Activated T-helper 2 cell treated with anti-CD3 and anti-CD28 coated beads, Interferon-gamma antibody, Interleukin-2, Interleukin-4, amounts not matched to agents 10 μg/mL and 5 μg/mL and 100 μg/mL, durations not matched to agents 14 hours and 24 hours and 36 hours (primary cell): ENCODE data around the gene OMA1. TPM values are rescaled to one million over a fixed set of nuclear protein-coding genes. Genes with fewer than 3 reads are reported as not detected.
"Not testable (repeated sequence)": the region's sequence is repeated elsewhere in the genome, so short reads cannot be mapped to it uniquely, and the experiment has no call there.

Experiments
- DNase-seq: peaks from one replicate; pipeline ENCODE4 v3.0.0; 2021; ENCODE audit warnings: low spot score
- H3K27ac Mint-ChIP-seq: one replicate; pipeline ENCODE4 v1.8.0; 2021; ENCODE audit warnings: mixed read lengths
- H3K27me3 Mint-ChIP-seq: one replicate; pipeline ENCODE4 v1.8.0; 2021; ENCODE audit warnings: low read depth, mixed read lengths
- H3K36me3 Mint-ChIP-seq: one replicate; pipeline ENCODE4 v1.8.0; 2021; ENCODE audit warnings: low read depth, mixed read lengths
- H3K4me1 Mint-ChIP-seq: one replicate; pipeline ENCODE4 v1.8.0; 2021; ENCODE audit warnings: low read depth, mixed read lengths
- H3K4me3 Mint-ChIP-seq: one replicate; pipeline ENCODE4 v1.8.0; 2021; ENCODE audit warnings: low read depth, mild to moderate bottlenecking, moderate library complexity, mixed read lengths
- H3K9me3 Mint-ChIP-seq: one replicate; pipeline ENCODE4 v1.8.0; 2021; ENCODE audit warnings: mixed read lengths
- intact Hi-C: fragments of 100-400 bp; cut with micrococcal nuclease; formaldehyde crosslinking; loops from one replicate; pipeline ENCODE4 v1.15.1; 2023
- total RNA-seq: library from RNA; stranded (reverse); gene quantifications from 2 replicates; pipeline ENCODE4 v1.2.3, GENCODE V29; 2022

Gene OMA1
- total RNA-seq, 1 donor from 2014 or later = 10.2 TPM

- peak; percentile 65 for DNase-seq
- intact Hi-C loops = loop anchor here (1.0 to 2.0 kb wide), 6 partner anchors 22 to 1715 kb away; no protein-coding TSS in a partner anchor
- Mint-ChIP-seq H3K4me1 (peaks cover 21% of the 10 kb centered on the region), H3K27me3 (peaks cover 17% of the 10 kb centered on the region), H3K4me3 (peak overlapping the region; percentile 89), H3K27ac (peak overlapping the region; percentile 90), H3K9me3 (no peaks in the 10 kb centered on the region), H3K36me3 (no peaks in the 10 kb centered on the region)
Observed at GRCh38 chr1:58545591-58546519, 671 bp downstream of the OMA1 start.

GRCh38 chr1:58543260-58543659 lies 3.3 kb downstream of the OMA1 start:
- no peaks in the 10 kb centered on the region for H3K27me3 Mint-ChIP-seq
- no peak for DNase-seq
- intact Hi-C loops = no loop called here
- H3K4me1 Mint-ChIP-seq = peaks cover 21% of the 10 kb centered on the region
- no peaks in the 10 kb centered on the region for H3K9me3 Mint-ChIP-seq
- H3K36me3 Mint-ChIP-seq = no peaks in the 10 kb centered on the region
- H3K27ac Mint-ChIP-seq = peak overlapping the region; percentile 8
- no peak overlapping the region for H3K4me3 Mint-ChIP-seq

GRCh38 chr1:58539553-58539952 lies 7.0 kb downstream of the OMA1 start:
- Mint-ChIP-seq H3K27me3 (no peaks in the 10 kb centered on the region), H3K36me3 (no peaks in the 10 kb centered on the region), H3K27ac (no peak overlapping the region), H3K9me3 (no peaks in the 10 kb centered on the region), H3K4me3 (no peak overlapping the region), H3K4me1 (peaks cover 6% of the 10 kb centered on the region)
- DNase-seq = no peak
- intact Hi-C loops = no loop called here

GRCh38 chr1:58538821-58539220 lies 7.7 kb downstream of the OMA1 start:
- intact Hi-C loops = no loop called here
- H3K27me3 Mint-ChIP-seq = no peaks in the 10 kb centered on the region
- no peaks in the 10 kb centered on the region for H3K36me3 Mint-ChIP-seq
- no peak overlapping the region for H3K4me3 Mint-ChIP-seq
- no peak overlapping the region for H3K27ac Mint-ChIP-seq
- no peaks in the 10 kb centered on the region for H3K9me3 Mint-ChIP-seq
- H3K4me1 Mint-ChIP-seq = peaks cover 6% of the 10 kb centered on the region
- DNase-seq = no peak

GRCh38 chr1:58531842-58532241 lies 14.7 kb downstream of the OMA1 start:
- H3K4me3 Mint-ChIP-seq, H3K9me3 Mint-ChIP-seq, H3K27me3 Mint-ChIP-seq, H3K27ac Mint-ChIP-seq, H3K36me3 Mint-ChIP-seq, H3K4me1 Mint-ChIP-seq, intact Hi-C loops, DNase-seq: not testable (repeated sequence)

- H3K4me1 Mint-ChIP-seq = peaks cover 15% of the 10 kb centered on the region
- DNase-seq = no peak
- H3K9me3 Mint-ChIP-seq = no peaks in the 10 kb centered on the region
- H3K36me3 Mint-ChIP-seq = peaks cover 5% of the 10 kb centered on the region
- no peak overlapping the region for H3K4me3 Mint-ChIP-seq
- H3K27me3 Mint-ChIP-seq = no peaks in the 10 kb centered on the region
- intact Hi-C loops = no loop called here
- no peak overlapping the region for H3K27ac Mint-ChIP-seq
Observed at GRCh38 chr1:58529284-58529683, 17.2 kb downstream of the OMA1 start.

GRCh38 chr1:58528518-58528917 lies 18.0 kb downstream of the OMA1 start:
- no peak overlapping the region for H3K27ac Mint-ChIP-seq

GRCh38 chr1:58524353-58524945 lies 22.1 kb downstream of the OMA1 start:
- Mint-ChIP-seq H3K27ac (no peak overlapping the region), H3K4me1 (peaks cover 19% of the 10 kb centered on the region), H3K36me3 (peaks cover 33% of the 10 kb centered on the region), H3K27me3 (no peaks in the 10 kb centered on the region), H3K9me3 (no peaks in the 10 kb centered on the region), H3K4me3 (no peak overlapping the region)
- no peak for DNase-seq
- intact Hi-C loops = loop anchor here (1.0 kb wide), 1 partner anchor 22 kb away; the partner anchor contains the start of gene OMA1

More at GRCh38 chr1:58528518-58528917, 18.0 kb downstream of the OMA1 start:
- H3K27me3 Mint-ChIP-seq = no peaks in the 10 kb centered on the region
- peaks cover 9% of the 10 kb centered on the region for H3K36me3 Mint-ChIP-seq
- no peaks in the 10 kb centered on the region for H3K9me3 Mint-ChIP-seq
- intact Hi-C loops = no loop called here
- no peak for DNase-seq
- peaks cover 18% of the 10 kb centered on the region for H3K4me1 Mint-ChIP-seq
- H3K4me3 Mint-ChIP-seq = no peak overlapping the region

GRCh38 chr1:58515794-58516401 lies 30.6 kb downstream of the OMA1 start:
- Mint-ChIP-seq H3K4me3 (no peak overlapping the region), H3K27me3 (no peaks in the 10 kb centered on the region), H3K36me3 (peaks cover 22% of the 10 kb centered on the region), H3K27ac (no peak overlapping the region), H3K4me1 (peaks cover 14% of the 10 kb centered on the region), H3K9me3 (peaks cover 6% of the 10 kb centered on the region)
- DNase-seq = no peak
- intact Hi-C loops = loop anchor here (1.0 to 5.0 kb wide), 3 partner anchors 30 to 1241 kb away; partner anchors contain the start of gene OMA1

GRCh38 chr1:58513956-58514355 lies 32.6 kb downstream of the OMA1 start:
- intact Hi-C loops = no loop called here
- Mint-ChIP-seq H3K36me3 (peaks cover 20% of the 10 kb centered on the region), H3K4me3 (no peak overlapping the region), H3K27ac (no peak overlapping the region), H3K27me3 (no peaks in the 10 kb centered on the region), H3K4me1 (peaks cover 12% of the 10 kb centered on the region), H3K9me3 (peaks cover 10% of the 10 kb centered on the region)
- no peak for DNase-seq

- Mint-ChIP-seq H3K9me3 (peaks cover 10% of the 10 kb centered on the region), H3K27me3 (no peaks in the 10 kb centered on the region), H3K36me3 (peaks cover 22% of the 10 kb centered on the region), H3K4me3 (no peak overlapping the region), H3K4me1 (no peaks in the 10 kb centered on the region), H3K27ac (no peak overlapping the region)
- no peak for DNase-seq
- intact Hi-C loops = no loop called here
Observed at GRCh38 chr1:58508629-58509028, 37.9 kb downstream of the OMA1 start.

GRCh38 chr1:58505286-58505685 lies 41.2 kb downstream of the OMA1 start:
- Mint-ChIP-seq H3K4me1 (no peaks in the 10 kb centered on the region), H3K9me3 (no peaks in the 10 kb centered on the region), H3K4me3 (no peak overlapping the region), H3K27ac (no peak overlapping the region), H3K36me3 (peaks cover 14% of the 10 kb centered on the region), H3K27me3 (no peaks in the 10 kb centered on the region)
- no peak for DNase-seq
- intact Hi-C loops = no loop called here

GRCh38 chr1:58502519-58502918 lies 44.0 kb downstream of the OMA1 start:
- peaks cover 9% of the 10 kb centered on the region for H3K36me3 Mint-ChIP-seq
- H3K4me3 Mint-ChIP-seq = no peak overlapping the region

More at GRCh38 chr1:58502519-58502918, 44.0 kb downstream of the OMA1 start:
- no peak for DNase-seq
- H3K27ac Mint-ChIP-seq = no peak overlapping the region
- no peaks in the 10 kb centered on the region for H3K27me3 Mint-ChIP-seq
- no peaks in the 10 kb centered on the region for H3K9me3 Mint-ChIP-seq
- intact Hi-C loops = no loop called here
- H3K4me1 Mint-ChIP-seq = peaks cover 5% of the 10 kb centered on the region
